Vagina (tissue), 2 donors: Measurements from ENCODE around the gene WDR26.

ENCODE experiments used
- CTCF ChIP-seq, 3 experiments: fragments of 450-650 bp in 2 of 3; fragments of 200-600 bp in 1 of 3; sonication (generic) in 1 of 3; IDR thresholded peaks; one replicate each; pipeline ENCODE4 v1.5.1; 2017 to 2019; ENCODE audit warnings: antibody characterized with exemption in 3 of 3, mild to moderate bottlenecking in 2 of 3, moderate library complexity in 2 of 3
- POLR2A ChIP-seq, 2 donors: fragments of 450-650 bp; IDR thresholded peaks; one replicate each; pipeline ENCODE4 v1.6.1; 2017; ENCODE audit warnings: antibody characterized with exemption in 2 of 2, mild to moderate bottlenecking in 2 of 2, moderate library complexity in 2 of 2

- TF ChIP-seq CTCF (IDR thresholded peaks at IDR 0.05) (no peak), POLR2A (IDR thresholded peaks at IDR 0.05) (no peak)
Observed at GRCh38 chr1:224432672-224433040, 1.9 kb downstream of the WDR26 start.
